WTC11 (cell line): ENCODE measurements around the gene HAND2. TPM values are rescaled to one million over a fixed set of nuclear protein-coding genes. Genes with fewer than 3 reads are reported as not detected.
A peak's percentile ranks its signal among the peaks of the same experiment; 100 is the strongest.

Source experiments
- ATAC-seq: fragments of 200-7000 bp; cut with Tn5 transposase; 2 replicates; pipeline ENCODE4 v1.10.0; 2021; ENCODE audit warnings: mild to moderate bottlenecking, moderate library complexity
- CTCF ChIA-PET: fragments of 300-600 bp; sonication (Branson Sonifier 250); formaldehyde crosslinking; loops from one replicate; lab custom pipeline; 2021; ENCODE audit warnings: antibody characterized with exemption; lab: Charles Lee
- POLR2A ChIA-PET: fragments of 350-600 bp; sonication (Branson Sonifier 250); formaldehyde crosslinking; loops from one replicate; lab custom pipeline; 2021; ENCODE audit warnings: antibody characterized with exemption; lab: Charles Lee
- DNase-seq: peaks from one replicate; pipeline ENCODE4 v3.0.0; 2021; ENCODE audit warnings: low spot score
- H3K27ac Mint-ChIP-seq: 2 replicates; pipeline ENCODE4 v1.8.0; 2021; ENCODE audit warnings: mixed read lengths
- H3K27me3 Mint-ChIP-seq: 2 replicates; pipeline ENCODE4 v1.8.0; 2021; ENCODE audit warnings: low read depth, mild to moderate bottlenecking, moderate library complexity, mixed read lengths
- H3K36me3 Mint-ChIP-seq: 2 replicates; pipeline ENCODE4 v1.8.0; 2021; ENCODE audit warnings: mixed read lengths
- H3K4me1 Mint-ChIP-seq: 2 replicates; pipeline ENCODE4 v1.8.0; 2022; ENCODE audit warnings: mixed read lengths
- H3K4me3 Mint-ChIP-seq: 2 replicates; pipeline ENCODE4 v1.8.0; 2021; ENCODE audit warnings: mild to moderate bottlenecking, moderate library complexity, mixed read lengths
- H3K9me3 Mint-ChIP-seq: 2 replicates; pipeline ENCODE4 v1.8.0; 2021; ENCODE audit warnings: mixed read lengths
- ATF3 ChIP-seq: sonication (generic); formaldehyde crosslinking; conservative IDR thresholded peaks from 2 replicates; pipeline ENCODE4 v1.8.1; 2022; ENCODE audit warnings: mild to moderate bottlenecking, missing genetic modification reagents
- CDX4 ChIP-seq: fragments of 250-450 bp; sonication (Bioruptor Pico); IDR thresholded peaks from 2 replicates; pipeline ENCODE4 v1.9.0; 2021; ENCODE audit warnings: moderate library complexity, mild to moderate bottlenecking, inconsistent platforms, borderline replicate concordance
- CREM ChIP-seq: sonication (generic); formaldehyde crosslinking; IDR thresholded peaks from 2 replicates; pipeline ENCODE4 v1.8.1; 2022; ENCODE audit warnings: mild to moderate bottlenecking, missing genetic modification reagents, moderate library complexity
- E2F5 ChIP-seq: sonication (generic); formaldehyde crosslinking; IDR thresholded peaks from 2 replicates; pipeline ENCODE4 v1.8.1; 2022; ENCODE audit warnings: mild to moderate bottlenecking, moderate library complexity, missing genetic modification reagents
- FOXK1 ChIP-seq: sonication (generic); formaldehyde crosslinking; IDR thresholded peaks from 2 replicates; pipeline ENCODE4 v1.8.0; 2022; ENCODE audit warnings: mild to moderate bottlenecking, moderate library complexity, missing genetic modification reagents
- FOXP4 ChIP-seq: sonication (generic); formaldehyde crosslinking; IDR thresholded peaks from 2 replicates; pipeline ENCODE4 v1.8.0; 2022; ENCODE audit warnings: mild to moderate bottlenecking, missing genetic modification reagents
- GABPB1 ChIP-seq: sonication (generic); formaldehyde crosslinking; IDR thresholded peaks from 2 replicates; pipeline ENCODE4 v1.8.1; 2023; ENCODE audit warnings: mild to moderate bottlenecking, missing genetic modification reagents
- IRF2 ChIP-seq: sonication (generic); formaldehyde crosslinking; IDR thresholded peaks from 2 replicates; pipeline ENCODE4 v1.8.0; 2022; ENCODE audit warnings: low read depth, missing genetic modification reagents, borderline replicate concordance
- KAT7 ChIP-seq: sonication (generic); formaldehyde crosslinking; IDR thresholded peaks from 2 replicates; pipeline ENCODE4 v1.8.1; 2023; ENCODE audit warnings: missing genetic modification reagents, mild to moderate bottlenecking, borderline replicate concordance
- MLX ChIP-seq: sonication (generic); formaldehyde crosslinking; IDR thresholded peaks from 2 replicates; pipeline ENCODE4 v1.8.1; 2023; ENCODE audit warnings: mild to moderate bottlenecking, missing genetic modification reagents, moderate library complexity
- NFE2L1 ChIP-seq: sonication (generic); formaldehyde crosslinking; IDR thresholded peaks from 2 replicates; pipeline ENCODE4 v1.8.1; 2023; ENCODE audit warnings: missing genetic modification reagents
- SMAD3 ChIP-seq: sonication (generic); formaldehyde crosslinking; IDR thresholded peaks from 2 replicates; pipeline ENCODE4 v1.8.0; 2022; ENCODE audit warnings: missing genetic modification reagents, mild to moderate bottlenecking, borderline replicate concordance
- STAT6 ChIP-seq: sonication (generic); formaldehyde crosslinking; conservative IDR thresholded peaks from 2 replicates; pipeline ENCODE4 v1.8.1; 2023; ENCODE audit warnings: mild to moderate bottlenecking, low read depth, missing genetic modification reagents, moderate library complexity
- TEAD1 ChIP-seq: sonication (generic); formaldehyde crosslinking; IDR thresholded peaks from 2 replicates; pipeline ENCODE4 v1.8.0; 2022; ENCODE audit warnings: mild to moderate bottlenecking, missing genetic modification reagents
- TEAD4 ChIP-seq: sonication (generic); formaldehyde crosslinking; IDR thresholded peaks from 2 replicates; pipeline ENCODE4 v1.8.0; 2022; ENCODE audit warnings: mild to moderate bottlenecking, missing genetic modification reagents
- USF1 ChIP-seq: sonication (generic); formaldehyde crosslinking; IDR thresholded peaks from 2 replicates; pipeline ENCODE4 v1.8.0; 2022; ENCODE audit warnings: mild to moderate bottlenecking, missing genetic modification reagents
- ZBTB21 ChIP-seq: sonication (generic); formaldehyde crosslinking; IDR thresholded peaks from 2 replicates; pipeline ENCODE4 v1.8.1; 2023; ENCODE audit warnings: mild to moderate bottlenecking, missing genetic modification reagents, borderline replicate concordance
- ZNF512 ChIP-seq: sonication (generic); formaldehyde crosslinking; IDR thresholded peaks from 2 replicates; pipeline ENCODE4 v1.8.1; 2022; ENCODE audit warnings: missing genetic modification reagents, borderline replicate concordance
- ZNF671 ChIP-seq: fragments of 250-450 bp; sonication (Bioruptor Pico); IDR thresholded peaks from 2 replicates; pipeline ENCODE4 v1.8.0; 2021; ENCODE audit warnings: mild to moderate bottlenecking
- total RNA-seq: library from RNA; stranded (reverse); gene quantifications from 3 replicates; pipeline ENCODE4 v1.2.3, GENCODE V29; 2021

HAND2 gene
- total RNA-seq, 1 experiment from 2014 or later = 0.13 TPM

GRCh38 chr4:173530326-173531085, 477 bp upstream of the HAND2 start:
- no peak overlapping the region for H3K27ac Mint-ChIP-seq
- H3K4me1 Mint-ChIP-seq = peaks cover 49% of the 10 kb centered on the region
- DNase-seq = no peak
- no peaks in the 10 kb centered on the region for H3K36me3 Mint-ChIP-seq
- peaks cover 99% of the 10 kb centered on the region for H3K27me3 Mint-ChIP-seq
- H3K9me3 Mint-ChIP-seq = no peaks in the 10 kb centered on the region
- no peak for ATAC-seq
- H3K4me3 Mint-ChIP-seq = peak overlapping the region; percentile 87
- ChIA-PET CTCF (interaction anchor here (0.7 to 1.6 kb wide), 5 partner anchors 9 to 222 kb away, joined by 3 to 5 read pairs (median 4); no protein-coding TSS in a partner anchor), POLR2A (interaction anchor here (1.2 kb wide), 2 partner anchors 13 to 21 kb away, joined by 5 read pairs; no protein-coding TSS in a partner anchor)
- TF ChIP-seq IRF2 (CRISPR knock-in tag) = no peak
- TF ChIP-seq CDX4 (CRISPR knock-in tag) = no peak
- no peak for TF ChIP-seq GABPB1
- TF ChIP-seq ZNF512 (CRISPR knock-in tag) = no peak
- TF ChIP-seq NFE2L1 (CRISPR knock-in tag) = no peak
- no peak for TF ChIP-seq ZNF671 (CRISPR knock-in tag)
- TF ChIP-seq SMAD3 (CRISPR knock-in tag) = no peak
- TF ChIP-seq USF1 (CRISPR knock-in tag) = no peak
- TF ChIP-seq FOXK1 (CRISPR knock-in tag) = no peak
- TF ChIP-seq MLX (CRISPR knock-in tag) = no peak
- no peak for TF ChIP-seq STAT6 (CRISPR knock-in tag)
- TF ChIP-seq TEAD1 = no peak
- no peak for TF ChIP-seq CREM (CRISPR knock-in tag)

- Mint-ChIP-seq H3K4me1 (peaks cover 66% of the 10 kb centered on the region), H3K9me3 (no peaks in the 10 kb centered on the region), H3K27me3 (peaks cover 99% of the 10 kb centered on the region), H3K4me3 (peak overlapping the region; percentile 76), H3K36me3 (no peaks in the 10 kb centered on the region), H3K27ac (no peak overlapping the region)
- POLR2A ChIA-PET = interaction anchor here (0.8 to 2.3 kb wide), 2 partner anchors 11 to 28 kb away, joined by 3 to 7 read pairs; no protein-coding TSS in a partner anchor
- ATAC-seq (peak; percentile 3), DNase-seq (peak; percentile 49)
- CTCF ChIA-PET = interaction anchor here (1.0 to 2.1 kb wide), 4 partner anchors 10 to 224 kb away, joined by 3 to 8 read pairs (median 4); no protein-coding TSS in a partner anchor
- TF ChIP-seq E2F5 (CRISPR knock-in tag) = no peak
- no peak for TF ChIP-seq FOXP4 (CRISPR knock-in tag)
- TF ChIP-seq TEAD4 = no peak
- TF ChIP-seq NFE2L1 (CRISPR knock-in tag) = no peak
- TF ChIP-seq ATF3 (CRISPR knock-in tag) = no peak
- no peak for TF ChIP-seq GABPB1
- no peak for TF ChIP-seq ZBTB21 (CRISPR knock-in tag)
- no peak for TF ChIP-seq KAT7
Measured at GRCh38 chr4:173528378-173529321, 1.4 kb downstream of the HAND2 start.
